GM15510 (cell line): Measurements from ENCODE around the gene ADM2.

ENCODE experiments used
- POLR2A ChIP-seq: IDR thresholded peaks from 3 replicates; pipeline ENCODE4 v1.6.1; 2011; ENCODE audit warnings: borderline replicate concordance; ENCODE audit not compliant: insufficient read length; ENCODE audit errors: extremely low read depth

Gene ADM2

GRCh38 chr22:50527921-50528681 lies 46.8 kb downstream of the ADM2 start:
- TF ChIP-seq POLR2A: peak; percentile 7

GRCh38 chr22:50528682-50529415 lies 47.5 kb downstream of the ADM2 start:
- TF ChIP-seq POLR2A: peak; percentile 27

- peak; percentile 1 for TF ChIP-seq POLR2A
Measured at GRCh38 chr22:50529416-50529896, 48.1 kb downstream of the ADM2 start.

- TF ChIP-seq POLR2A: peak; percentile 75
Measured at GRCh38 chr22:50529897-50530579, 48.7 kb downstream of the ADM2 start, which contains the start of gene TYMP. Gene TYMP (minus strand): TSS chr22:50530012. CDS start chr22:50529709, 303 bp downstream.

GRCh38 chr22:50530580-50530876 lies 49.2 kb downstream of the ADM2 start:
- no peak for TF ChIP-seq POLR2A

- TF ChIP-seq POLR2A: peak; percentile 79
Measured at GRCh38 chr22:50530877-50531545, 49.7 kb downstream of the ADM2 start.

GRCh38 chr22:50531546-50531961 lies 50.2 kb downstream of the ADM2 start:
- peak; percentile 80 for TF ChIP-seq POLR2A

GRCh38 chr22:50531962-50532674 lies 50.8 kb downstream of the ADM2 start:
- peak; percentile 55 for TF ChIP-seq POLR2A

GRCh38 chr22:50532824-50533796 lies 51.8 kb downstream of the ADM2 start:
- TF ChIP-seq POLR2A: no peak

- peak; percentile 31 for TF ChIP-seq POLR2A
Measured at GRCh38 chr22:50533856-50534711, 52.7 kb downstream of the ADM2 start.

- TF ChIP-seq POLR2A: no peak
Measured at GRCh38 chr22:50535113-50535512, 53.8 kb downstream of the ADM2 start.
